Measurements from ENCODE around the gene JTB.

GRCh38 chr1:153957744-153958110 is 19.7 kb downstream of the JTB start:
- TF ChIP-seq CTCF (IDR thresholded peaks at IDR 0.05) (no peak), POLR2AphosphoS5 (IDR thresholded peaks at IDR 0.05; ENCODE audit: low read depth, low read length) (no peak)
